WTC11 (cell line): ENCODE measurements around the gene TEC.

Experiments used
- ATF2 ChIP-seq: sonication (generic); formaldehyde crosslinking; IDR thresholded peaks from 2 replicates; pipeline ENCODE4 v1.8.1; 2022; ENCODE audit warnings: low read depth, missing genetic modification reagents, borderline replicate concordance
- CBFB ChIP-seq: sonication (generic); formaldehyde crosslinking; IDR thresholded peaks from 2 replicates; pipeline ENCODE4 v1.8.1; 2022; ENCODE audit warnings: mild to moderate bottlenecking, low read depth, missing genetic modification reagents
- IRF2 ChIP-seq: sonication (generic); formaldehyde crosslinking; IDR thresholded peaks from 2 replicates; pipeline ENCODE4 v1.8.0; 2022; ENCODE audit warnings: low read depth, missing genetic modification reagents, borderline replicate concordance
- JUN ChIP-seq: sonication (generic); formaldehyde crosslinking; IDR thresholded peaks from 2 replicates; pipeline ENCODE4 v1.8.0; 2023; ENCODE audit warnings: mild to moderate bottlenecking, missing genetic modification reagents
- MAX ChIP-seq: sonication (generic); formaldehyde crosslinking; IDR thresholded peaks from 2 replicates; pipeline ENCODE4 v1.8.0; 2022; ENCODE audit warnings: mild to moderate bottlenecking, missing genetic modification reagents
- NR3C1 ChIP-seq: sonication (generic); formaldehyde crosslinking; conservative IDR thresholded peaks from 2 replicates; pipeline ENCODE4 v1.8.1; 2023; ENCODE audit warnings: low read depth, mild to moderate bottlenecking, missing genetic modification reagents
- TCF7 ChIP-seq: sonication (generic); formaldehyde crosslinking; IDR thresholded peaks from 2 replicates; pipeline ENCODE4 v1.8.0; 2022; ENCODE audit warnings: mild to moderate bottlenecking, low read depth, missing genetic modification reagents, moderate library complexity
- ZBTB43 ChIP-seq: sonication (generic); formaldehyde crosslinking; IDR thresholded peaks from 2 replicates; pipeline ENCODE4 v1.8.1; 2023; ENCODE audit warnings: mild to moderate bottlenecking, missing genetic modification reagents
- TF ChIP-seq, protein P1 (sequence below): fragments of 200-600 bp; IDR thresholded peaks from 2 replicates; pipeline ENCODE4 v1.8.0; 2022; ENCODE audit warnings: antibody characterized with exemption
- TF ChIP-seq, protein P2 (sequence below): sonication (generic); formaldehyde crosslinking; conservative IDR thresholded peaks from 2 replicates; pipeline ENCODE4 v1.8.1; 2022; ENCODE audit warnings: mild to moderate bottlenecking, missing genetic modification reagents
- TF ChIP-seq, protein P3 (sequence below): sonication (generic); formaldehyde crosslinking; IDR thresholded peaks from 2 replicates; pipeline ENCODE4 v1.8.0; 2022; ENCODE audit warnings: missing genetic modification reagents

DNA sequence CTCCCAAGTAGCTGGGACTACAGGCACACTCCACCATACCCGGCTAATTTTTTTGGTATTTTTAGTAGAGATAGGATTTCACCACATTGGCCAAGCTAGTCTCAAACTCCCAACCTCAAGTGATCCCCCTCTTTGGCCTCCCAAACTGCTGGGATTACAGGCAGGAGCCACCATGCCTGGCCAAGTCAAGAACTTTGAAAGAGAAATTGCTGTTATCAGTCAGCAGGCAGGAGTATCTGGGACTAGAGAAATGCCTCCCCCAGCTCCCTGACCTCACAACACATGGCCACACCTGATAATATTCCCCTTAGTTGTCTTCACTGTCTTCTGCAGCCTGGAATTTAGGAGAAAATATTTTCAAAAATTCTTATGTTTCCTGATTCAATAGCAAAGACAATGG lies 143.0 kb downstream of the TEC start:
- TF ChIP-seq, protein P1, sequence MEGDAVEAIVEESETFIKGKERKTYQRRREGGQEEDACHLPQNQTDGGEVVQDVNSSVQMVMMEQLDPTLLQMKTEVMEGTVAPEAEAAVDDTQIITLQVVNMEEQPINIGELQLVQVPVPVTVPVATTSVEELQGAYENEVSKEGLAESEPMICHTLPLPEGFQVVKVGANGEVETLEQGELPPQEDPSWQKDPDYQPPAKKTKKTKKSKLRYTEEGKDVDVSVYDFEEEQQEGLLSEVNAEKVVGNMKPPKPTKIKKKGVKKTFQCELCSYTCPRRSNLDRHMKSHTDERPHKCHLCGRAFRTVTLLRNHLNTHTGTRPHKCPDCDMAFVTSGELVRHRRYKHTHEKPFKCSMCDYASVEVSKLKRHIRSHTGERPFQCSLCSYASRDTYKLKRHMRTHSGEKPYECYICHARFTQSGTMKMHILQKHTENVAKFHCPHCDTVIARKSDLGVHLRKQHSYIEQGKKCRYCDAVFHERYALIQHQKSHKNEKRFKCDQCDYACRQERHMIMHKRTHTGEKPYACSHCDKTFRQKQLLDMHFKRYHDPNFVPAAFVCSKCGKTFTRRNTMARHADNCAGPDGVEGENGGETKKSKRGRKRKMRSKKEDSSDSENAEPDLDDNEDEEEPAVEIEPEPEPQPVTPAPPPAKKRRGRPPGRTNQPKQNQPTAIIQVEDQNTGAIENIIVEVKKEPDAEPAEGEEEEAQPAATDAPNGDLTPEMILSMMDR = no peak
- TF ChIP-seq CBFB (no peak), ZBTB43 (no peak), JUN (CRISPR knock-in tag) (no peak), ATF2 (CRISPR knock-in tag) (no peak), NR3C1 (CRISPR knock-in tag) (no peak), TCF7 (CRISPR knock-in tag) (no peak), MAX (CRISPR knock-in tag) (no peak), IRF2 (CRISPR knock-in tag) (no peak)
- TF ChIP-seq, protein P2, sequence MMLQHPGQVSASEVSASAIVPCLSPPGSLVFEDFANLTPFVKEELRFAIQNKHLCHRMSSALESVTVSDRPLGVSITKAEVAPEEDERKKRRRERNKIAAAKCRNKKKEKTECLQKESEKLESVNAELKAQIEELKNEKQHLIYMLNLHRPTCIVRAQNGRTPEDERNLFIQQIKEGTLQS = no peak
- TF ChIP-seq, protein P3, sequence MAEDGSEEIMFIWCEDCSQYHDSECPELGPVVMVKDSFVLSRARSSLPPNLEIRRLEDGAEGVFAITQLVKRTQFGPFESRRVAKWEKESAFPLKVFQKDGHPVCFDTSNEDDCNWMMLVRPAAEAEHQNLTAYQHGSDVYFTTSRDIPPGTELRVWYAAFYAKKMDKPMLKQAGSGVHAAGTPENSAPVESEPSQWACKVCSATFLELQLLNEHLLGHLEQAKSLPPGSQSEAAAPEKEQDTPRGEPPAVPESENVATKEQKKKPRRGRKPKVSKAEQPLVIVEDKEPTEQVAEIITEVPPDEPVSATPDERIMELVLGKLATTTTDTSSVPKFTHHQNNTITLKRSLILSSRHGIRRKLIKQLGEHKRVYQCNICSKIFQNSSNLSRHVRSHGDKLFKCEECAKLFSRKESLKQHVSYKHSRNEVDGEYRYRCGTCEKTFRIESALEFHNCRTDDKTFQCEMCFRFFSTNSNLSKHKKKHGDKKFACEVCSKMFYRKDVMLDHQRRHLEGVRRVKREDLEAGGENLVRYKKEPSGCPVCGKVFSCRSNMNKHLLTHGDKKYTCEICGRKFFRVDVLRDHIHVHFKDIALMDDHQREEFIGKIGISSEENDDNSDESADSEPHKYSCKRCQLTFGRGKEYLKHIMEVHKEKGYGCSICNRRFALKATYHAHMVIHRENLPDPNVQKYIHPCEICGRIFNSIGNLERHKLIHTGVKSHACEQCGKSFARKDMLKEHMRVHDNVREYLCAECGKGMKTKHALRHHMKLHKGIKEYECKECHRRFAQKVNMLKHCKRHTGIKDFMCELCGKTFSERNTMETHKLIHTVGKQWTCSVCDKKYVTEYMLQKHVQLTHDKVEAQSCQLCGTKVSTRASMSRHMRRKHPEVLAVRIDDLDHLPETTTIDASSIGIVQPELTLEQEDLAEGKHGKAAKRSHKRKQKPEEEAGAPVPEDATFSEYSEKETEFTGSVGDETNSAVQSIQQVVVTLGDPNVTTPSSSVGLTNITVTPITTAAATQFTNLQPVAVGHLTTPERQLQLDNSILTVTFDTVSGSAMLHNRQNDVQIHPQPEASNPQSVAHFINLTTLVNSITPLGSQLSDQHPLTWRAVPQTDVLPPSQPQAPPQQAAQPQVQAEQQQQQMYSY (CRISPR knock-in tag) = no peak
